T-helper 1 cell (primary cell): ENCODE data around the gene BICRA.
"Not testable (repeated sequence)": the region's sequence is repeated elsewhere in the genome, so short reads cannot be mapped to it uniquely, and the experiment has no call there.

Source experiments
- DNase-seq, 5 donors: peaks; one replicate each; pipeline ENCODE4 v3.0.0-alpha.2; 2012 to 2020
- total RNA-seq, 4 donors: gene quantifications; one replicate each; lab custom pipeline; 2026; lab: John Stamatoyannopoulos, UW

BICRA gene
- 14.9 to 19.8 (median 16.3) reads per million in 4 donors for total RNA-seq

GRCh38 chr19:47608969-47609905 lies at the start of gene BICRA:
BICRA (plus strand) TSS chr19:47609134; CDS start chr19:47673575, 64,441 bp downstream.
- peak; percentile 63 to 84 (median 73) for DNase-seq

- no peak for DNase-seq
These were observed 47.9 kb upstream of the BICRA start for GRCh38 chr19:47560999-47561398.

DNA sequence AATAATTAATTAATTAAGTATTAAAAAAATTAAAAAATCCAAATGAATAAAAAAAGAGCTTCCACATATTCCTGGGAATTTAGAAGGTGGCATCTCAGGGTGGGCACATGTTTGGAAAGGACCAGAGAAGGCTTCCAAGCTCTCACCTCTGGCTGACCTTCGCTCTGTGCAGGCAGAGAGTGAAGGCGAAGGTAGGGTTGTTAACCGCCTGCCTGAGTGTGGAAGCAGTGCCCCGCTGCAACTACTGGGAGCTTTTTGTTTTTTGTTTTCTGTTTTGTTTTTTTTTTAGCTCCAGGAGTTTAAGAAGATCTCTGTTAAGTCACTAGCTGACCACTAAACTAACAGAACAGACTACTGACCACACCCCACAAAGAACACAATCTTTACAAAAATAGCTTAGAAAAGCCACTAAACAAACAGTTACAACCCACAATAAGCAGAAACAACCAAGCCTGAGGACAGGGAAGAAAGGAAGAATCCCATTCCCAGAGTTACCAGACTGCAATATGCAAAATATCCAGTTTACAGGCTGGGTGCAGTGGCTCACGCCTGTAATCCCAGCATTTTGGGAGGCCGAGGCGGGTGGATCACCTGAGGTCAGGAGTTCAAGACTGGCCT lies 47.4 kb upstream of the BICRA start:
- DNase-seq = no peak

- no peak for DNase-seq
These were observed 44.9 kb upstream of the BICRA start for GRCh38 chr19:47564081-47564480.

DNA sequence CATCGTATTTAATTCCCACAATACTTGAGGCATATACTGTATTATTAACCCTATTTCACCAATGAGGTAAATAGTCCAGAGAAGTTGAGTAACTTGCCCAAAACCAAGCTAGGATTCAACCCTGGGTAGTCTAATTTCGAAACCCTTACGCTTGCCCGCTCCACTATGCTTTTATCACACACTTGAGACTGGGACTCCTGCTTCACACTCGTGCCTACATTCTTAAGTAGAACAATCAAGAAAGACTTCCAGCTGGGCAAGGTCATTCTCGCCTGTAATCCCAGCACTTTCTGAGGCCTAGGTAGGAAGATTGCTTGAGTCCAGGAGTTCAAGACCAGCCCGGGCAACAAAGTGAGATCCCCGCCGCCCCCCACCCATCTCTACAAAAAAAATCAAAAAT lies 39.6 kb upstream of the BICRA start:
- DNase-seq = no peak

- DNase-seq = no peak
These were observed 36.3 kb upstream of the BICRA start for GRCh38 chr19:47572635-47573034.

DNA sequence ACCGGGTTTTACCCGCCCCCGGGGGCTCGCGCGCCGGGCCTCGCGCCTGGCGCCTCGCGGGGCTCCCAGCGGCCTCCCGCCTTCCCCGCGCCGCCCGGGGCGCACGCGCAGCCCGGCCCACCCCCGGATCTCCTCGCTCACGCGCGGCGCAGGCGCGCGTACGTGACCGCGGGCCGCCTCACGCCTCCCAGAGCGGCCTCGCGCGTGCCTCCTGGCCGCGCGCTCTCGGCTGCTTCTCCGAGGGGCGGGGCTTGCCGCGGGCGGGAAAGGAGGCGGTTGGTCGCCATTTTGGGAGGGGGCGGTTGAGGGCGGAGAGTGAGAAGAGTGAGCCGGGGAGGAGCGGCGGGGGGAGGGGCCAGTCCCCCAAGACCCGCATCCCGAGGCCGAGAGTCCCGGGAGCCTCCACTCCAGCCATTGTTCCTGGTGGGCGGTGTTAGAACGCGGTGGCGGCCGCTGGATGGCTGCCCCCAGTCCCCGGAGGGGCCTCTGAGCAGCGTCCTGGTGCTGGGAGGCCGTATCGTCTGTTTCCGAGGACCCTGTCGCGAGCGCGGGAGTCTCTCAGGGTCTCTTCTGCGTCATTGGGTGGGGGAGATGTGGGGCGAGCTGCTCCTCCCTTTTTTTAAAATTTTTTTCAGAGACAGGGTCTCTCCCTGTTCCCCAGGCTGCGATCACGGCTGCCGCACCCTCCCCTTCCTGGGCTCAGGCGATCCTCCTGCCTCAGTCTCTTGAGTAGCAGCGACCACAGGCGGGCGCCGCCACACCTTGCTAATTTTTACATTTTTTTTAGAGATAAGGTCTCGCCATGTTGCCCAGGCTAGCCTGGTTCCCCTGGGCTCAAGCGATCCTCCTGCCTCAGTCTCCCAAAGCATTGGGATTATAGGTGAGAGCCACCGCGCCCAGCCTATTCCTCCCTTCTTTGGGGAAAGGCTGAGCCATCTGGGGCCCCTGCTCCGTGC lies 35.6 kb upstream of the BICRA start, which contains the start of gene ZNF541:
ZNF541 (minus strand) TSS at position 78 of the 956 bp plus-strand sequence. CDS start 17,292 bp downstream, outside the sequence.
- DNase-seq = peak; percentile 69 to 88 (median 80)

DNA sequence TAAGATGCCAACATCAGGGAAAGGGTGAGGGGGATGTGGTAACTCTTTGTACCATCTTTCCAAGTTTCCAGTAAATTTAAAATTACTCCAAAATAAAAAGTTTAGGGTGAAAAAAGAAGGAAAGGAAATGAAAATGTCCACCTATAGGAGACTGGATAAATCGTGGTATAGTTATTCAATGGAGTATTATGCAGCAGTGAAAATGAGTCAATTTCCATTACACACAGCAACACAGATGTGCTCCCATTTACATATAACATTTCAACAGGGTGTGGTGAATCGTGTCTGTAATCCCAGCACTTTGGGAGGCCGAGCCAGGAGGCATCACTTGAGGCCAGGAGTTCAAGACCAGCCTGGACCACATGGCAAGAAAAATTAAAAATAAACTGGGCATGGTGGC lies 28.5 kb upstream of the BICRA start:
- DNase-seq = no peak

GRCh38 chr19:47581605-47582319 lies 27.2 kb upstream of the BICRA start:
- DNase-seq = no peak

- DNase-seq = no peak
These were observed 26.5 kb upstream of the BICRA start for GRCh38 chr19:47582320-47582909.

- DNase-seq = not testable (repeated sequence)
These were observed 25.8 kb upstream of the BICRA start for GRCh38 chr19:47583161-47583560.

GRCh38 chr19:47587295-47587694 lies 21.6 kb upstream of the BICRA start:
- no peak for DNase-seq

DNA sequence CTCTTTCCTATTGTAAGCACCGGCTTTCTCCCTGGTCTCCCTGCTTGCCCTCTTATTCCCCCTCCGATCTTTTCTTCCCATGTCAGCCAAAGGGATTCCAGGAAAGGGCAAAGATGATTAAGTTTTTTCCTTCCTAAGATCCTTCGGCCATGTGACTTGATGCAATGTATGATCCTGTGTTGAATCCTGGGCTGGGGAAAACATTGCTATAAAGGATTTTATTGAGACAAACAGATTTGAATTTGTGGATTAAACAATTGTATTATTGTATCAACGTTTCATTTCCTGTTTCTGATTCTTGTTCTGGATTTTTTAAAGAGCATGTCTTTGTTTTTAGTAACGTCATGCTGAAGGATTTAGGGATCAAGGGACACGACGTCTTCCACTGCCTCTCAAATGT lies 19.1 kb upstream of the BICRA start:
- DNase-seq = no peak

DNA sequence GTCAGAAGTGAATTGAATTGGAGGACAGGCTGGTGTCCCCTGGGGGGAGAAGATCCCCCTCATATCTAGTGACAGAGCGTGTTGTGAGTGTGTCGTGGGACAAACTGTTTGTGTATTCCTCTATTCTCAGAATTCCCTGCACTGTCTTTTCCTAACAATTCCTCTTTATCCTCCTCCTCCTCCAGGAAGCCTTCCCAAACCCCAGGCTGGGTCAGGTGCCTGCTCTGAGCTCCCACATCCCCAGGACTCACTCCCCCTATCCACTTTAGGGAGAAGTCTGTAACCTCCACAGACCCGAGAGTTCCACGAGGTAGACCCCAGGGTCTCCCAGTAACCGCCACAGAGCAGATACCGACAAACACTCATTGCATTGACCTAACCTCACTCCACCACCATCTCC lies 15.1 kb upstream of the BICRA start:
- DNase-seq = no peak

DNA sequence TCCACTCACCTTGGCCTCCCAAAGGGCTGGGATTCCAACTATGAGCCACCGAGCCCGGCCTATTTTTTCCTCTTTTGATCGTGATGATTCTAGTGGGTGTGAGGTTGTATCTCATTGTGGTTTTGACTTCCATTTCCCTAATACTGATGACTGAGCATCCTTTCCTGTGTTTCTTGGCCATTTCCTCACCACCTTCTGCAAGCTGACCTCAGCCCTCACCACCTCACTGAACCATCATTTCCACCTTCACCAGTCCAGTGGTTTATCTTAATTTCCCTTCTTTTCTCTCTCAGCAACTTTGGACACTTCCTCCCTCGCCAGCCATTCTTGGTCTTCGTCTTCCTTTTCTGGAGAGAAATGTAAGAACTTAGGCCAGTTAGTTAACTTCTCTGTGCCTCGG lies 13.0 kb upstream of the BICRA start:
- no peak for DNase-seq

DNA sequence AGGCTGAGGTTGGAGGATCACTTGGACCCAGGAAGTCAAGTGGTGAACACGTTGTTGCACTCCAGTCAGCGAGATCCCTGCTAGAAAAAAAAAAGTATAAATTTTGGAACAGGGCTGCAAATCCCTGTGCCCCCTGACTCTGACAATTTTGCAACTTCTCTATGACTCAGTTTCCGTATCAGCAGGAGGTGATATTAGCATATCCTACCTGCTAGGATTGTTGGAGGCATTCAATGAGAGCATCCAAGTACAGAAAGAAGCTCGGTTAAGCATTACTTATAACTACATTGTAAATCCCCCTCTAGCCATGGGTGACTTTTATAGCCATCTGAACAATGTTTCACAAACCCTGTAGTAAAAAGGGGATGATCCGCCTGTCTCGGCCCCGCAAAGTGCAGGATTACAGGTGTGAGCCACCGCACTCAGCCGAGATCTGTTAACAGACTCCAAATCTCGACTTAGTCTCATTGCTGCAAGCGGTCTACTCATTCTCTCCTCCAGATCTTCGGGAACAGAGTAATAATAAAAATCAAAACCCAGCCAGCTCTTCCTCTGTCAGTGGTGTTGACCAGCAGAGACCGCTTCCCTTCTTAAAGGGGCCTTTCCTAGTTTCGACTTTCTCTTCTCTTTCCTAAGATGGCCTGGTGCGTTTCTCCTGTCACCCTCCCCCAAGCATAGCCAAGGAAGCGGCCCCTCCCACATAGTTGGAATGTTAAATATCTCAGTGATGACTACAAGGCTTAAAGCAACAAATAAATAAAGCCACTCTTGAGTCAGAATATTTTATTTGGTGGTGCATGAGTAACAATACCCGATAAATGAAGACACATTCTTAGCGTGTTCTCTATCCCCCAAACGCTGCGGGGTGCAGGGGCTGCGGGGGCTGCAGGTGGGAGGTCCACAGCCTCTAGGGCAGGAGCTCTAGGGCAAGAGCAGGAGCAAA lies 10.3 kb upstream of the BICRA start:
- no peak for DNase-seq

GRCh38 chr19:47599671-47600245 lies 9.2 kb upstream of the BICRA start:
- not testable (repeated sequence) for DNase-seq

DNA sequence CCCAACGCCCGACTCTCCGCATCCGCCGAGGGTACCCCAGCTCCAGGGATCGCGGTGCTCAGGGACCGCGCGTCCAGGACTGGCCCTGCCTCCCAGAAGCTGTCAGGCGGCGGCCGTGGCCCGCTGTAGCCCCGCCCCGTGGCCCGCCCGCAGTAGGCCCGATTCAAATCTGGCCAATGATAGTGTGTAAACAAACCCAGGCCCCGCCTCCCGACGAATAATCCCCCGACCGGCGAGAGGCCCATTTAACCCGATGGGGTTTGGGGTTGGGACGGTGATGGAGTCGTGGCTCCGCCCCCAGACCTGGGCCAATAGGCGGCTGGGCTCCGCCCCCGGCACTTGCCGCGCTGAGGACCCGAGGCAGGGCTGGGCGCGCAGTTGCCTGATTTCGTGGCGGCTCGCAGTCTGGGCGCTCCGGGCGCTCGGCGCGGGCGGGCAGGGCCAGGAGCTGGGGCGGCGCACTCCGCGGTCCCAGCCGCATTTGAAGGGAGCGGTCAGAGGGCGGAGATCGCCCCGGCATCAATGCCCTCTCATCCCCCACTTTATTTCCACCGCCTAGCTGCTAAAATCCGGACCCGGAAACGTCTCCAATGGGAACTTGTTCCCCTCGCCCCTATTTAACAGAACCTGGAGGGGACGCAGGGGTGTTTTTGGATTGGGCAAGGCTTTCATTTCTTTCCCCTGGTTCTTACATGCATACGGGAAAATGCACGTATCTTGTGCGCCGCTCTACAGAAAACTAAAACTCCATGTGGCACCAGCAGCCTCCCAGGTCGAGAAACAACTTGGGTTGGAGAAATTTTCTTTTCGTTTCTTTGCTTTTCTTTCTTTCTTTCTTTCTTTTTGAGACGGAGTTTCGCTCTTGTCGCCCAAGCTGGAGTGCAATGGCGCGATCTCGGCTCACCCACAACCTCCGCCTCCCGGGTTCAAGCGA lies 8.4 kb upstream of the BICRA start:
- peak; percentile 97 to 99 (median 99) for DNase-seq
